ENCODE data around the gene ENKD1. TPM values are rescaled to one million over a fixed set of nuclear protein-coding genes. Genes with fewer than 3 reads are reported as not detected.

The ENKD1 gene
- total RNA-seq, 3 donors from 2014 or later (not counting 1 experiment from before 2014, with no cell fraction given): 3.4 to 4.2 (median 3.7) TPM

Other genes with a start within 250 kb of the ENKD1 start
- not detected for gene HSD11B2, start 235.6 kb downstream of the ENKD1 start, total RNA-seq
- gene ATP6V0D1, start 185.6 kb downstream of the ENKD1 start, total RNA-seq: 10 to 100 TPM; 76.0 to 84.9 (median 83.3) TPM
- gene AGRP, start 183.2 kb downstream of the ENKD1 start, total RNA-seq: under 1 TPM in 1 of 3 donors, not detected in 2; 0.50 TPM
- 100 to 1,000 TPM in 1 of 3 donors, 10 to 100 TPM in 2; 68.2 to 118 (median 74.8) TPM for gene RIPOR1, start 137.9 kb downstream of the ENKD1 start, total RNA-seq
- gene CTCF, start 104.2 kb downstream of the ENKD1 start, total RNA-seq: 10 to 100 TPM; 61.4 to 76.7 (median 63.6) TPM
- gene CARMIL2, start 21.6 kb downstream of the ENKD1 start, total RNA-seq: 10 to 100 TPM; 46.4 to 64.0 (median 61.5) TPM
- 10 to 100 TPM; 34.4 to 58.0 (median 43.2) TPM for gene ACD, start 6.5 kb downstream of the ENKD1 start, total RNA-seq
- gene PARD6A, start 5.8 kb downstream of the ENKD1 start, total RNA-seq: 1 to 10 TPM; 3.1 to 4.4 (median 3.3) TPM
- 1 to 10 TPM; 3.5 to 4.4 (median 3.6) TPM for gene C16orf86, start 64 bp upstream of the ENKD1 start, total RNA-seq
- 10 to 100 TPM in 1 of 3 donors, 1 to 10 TPM in 2; 6.5 to 10.9 (median 8.3) TPM for gene GFOD2, start 52.6 kb upstream of the ENKD1 start, total RNA-seq
- gene RANBP10, start 139.8 kb upstream of the ENKD1 start, total RNA-seq: 10 to 100 TPM; 20.9 to 25.8 (median 24.5) TPM
- under 1 TPM in 2 of 3 donors, not detected in 1; 0.15 to 0.68 TPM for gene TSNAXIP1, start 140.1 kb upstream of the ENKD1 start, total RNA-seq
- 10 to 100 TPM; 25.5 to 35.8 (median 30.3) TPM for gene THAP11, start 175.6 kb upstream of the ENKD1 start, total RNA-seq
- 10 to 100 TPM; 43.2 to 47.1 (median 43.3) TPM for gene NUTF2, start 180.2 kb upstream of the ENKD1 start, total RNA-seq
- gene CENPT, start 180.9 kb upstream of the ENKD1 start, total RNA-seq: 10 to 100 TPM; 68.6 to 81.3 (median 78.9) TPM
- gene EDC4, start 206.3 kb upstream of the ENKD1 start, total RNA-seq: 100 to 1,000 TPM in 2 of 3 donors, 10 to 100 TPM in 1; 91.9 to 111 (median 105) TPM
- 1 to 10 TPM in 1 of 3 donors, under 1 TPM in 1, not detected in 1; 0.70 to 1.3 TPM for gene NRN1L, start 218.1 kb upstream of the ENKD1 start, total RNA-seq
- 10 to 100 TPM; 16.8 to 24.7 (median 19.5) TPM for gene PSKH1, start 226.5 kb upstream of the ENKD1 start, total RNA-seq

All from natural killer cell (primary cell).